Osteocyte (in vitro differentiated cells): ENCODE data around the gene GULP1. TPM values are rescaled to one million over a fixed set of nuclear protein-coding genes. Genes with fewer than 3 reads are reported as not detected.
A peak's percentile ranks its signal among the peaks of the same experiment; 100 is the strongest.

Experiments used
- DNase-seq: peaks from one replicate; pipeline ENCODE4 v3.0.0; 2021; ENCODE audit warnings: mixed read lengths; ENCODE audit not compliant: unreplicated experiment; ENCODE audit errors: extremely low spot score
- H3K27ac Mint-ChIP-seq: one replicate; pipeline ENCODE4 v1.8.0; 2021; ENCODE audit warnings: mild to moderate bottlenecking, mixed read lengths; ENCODE audit not compliant: unreplicated experiment
- H3K27me3 Mint-ChIP-seq: one replicate; pipeline ENCODE4 v1.8.0; 2021; ENCODE audit warnings: mixed read lengths; ENCODE audit not compliant: unreplicated experiment
- H3K36me3 Mint-ChIP-seq: one replicate; pipeline ENCODE4 v1.8.0; 2021; ENCODE audit warnings: mixed read lengths; ENCODE audit not compliant: unreplicated experiment
- H3K4me1 Mint-ChIP-seq: one replicate; pipeline ENCODE4 v1.8.0; 2021; ENCODE audit warnings: mixed read lengths; ENCODE audit not compliant: unreplicated experiment
- H3K4me3 Mint-ChIP-seq: one replicate; pipeline ENCODE4 v1.8.0; 2021; ENCODE audit warnings: mild to moderate bottlenecking, moderate library complexity, mixed read lengths; ENCODE audit not compliant: unreplicated experiment
- H3K9me3 Mint-ChIP-seq: one replicate; pipeline ENCODE4 v1.8.0; 2021; ENCODE audit warnings: mixed read lengths; ENCODE audit not compliant: unreplicated experiment
- total RNA-seq: library from RNA; stranded (reverse); gene quantifications from 2 replicates; pipeline ENCODE4 v1.2.1, GENCODE V29; 2021
- TF ChIP-seq, protein P1 (sequence below): fragments of 200-600 bp; sonication (generic); IDR thresholded peaks from 2 replicates; pipeline ENCODE4 v1.5.0; 2021; ENCODE audit warnings: antibody characterized with exemption, mild to moderate bottlenecking, moderate library complexity

Gene GULP1
- total RNA-seq, 1 donor from 2014 or later, result 36.7 TPM

DNA sequence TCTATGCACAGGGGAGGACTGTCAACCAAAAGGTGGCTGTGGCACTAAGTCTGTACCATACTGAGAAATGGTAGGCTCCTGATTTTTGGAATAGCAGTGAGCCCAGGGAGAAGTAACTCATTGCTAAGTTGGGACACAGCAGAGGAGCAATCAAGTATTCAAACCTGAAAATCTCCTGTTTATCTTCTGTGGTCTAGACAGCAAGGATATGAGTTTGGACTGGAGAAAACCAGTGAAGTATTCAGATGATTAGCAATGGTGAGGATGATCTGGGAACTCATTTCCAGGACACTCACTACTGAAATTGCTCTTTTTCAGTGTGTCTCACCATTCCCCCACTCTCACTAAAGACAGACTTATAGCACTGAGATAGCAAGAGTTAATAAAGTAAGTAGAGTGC, 112.0 kb downstream of the GULP1 start:
- no peaks in the 10 kb centered on the region for H3K27me3 Mint-ChIP-seq
- peaks cover 16% of the 10 kb centered on the region for H3K4me1 Mint-ChIP-seq
- peaks cover 16% of the 10 kb centered on the region for H3K9me3 Mint-ChIP-seq
- peaks cover 11% of the 10 kb centered on the region for H3K36me3 Mint-ChIP-seq
- TF ChIP-seq, protein P1, sequence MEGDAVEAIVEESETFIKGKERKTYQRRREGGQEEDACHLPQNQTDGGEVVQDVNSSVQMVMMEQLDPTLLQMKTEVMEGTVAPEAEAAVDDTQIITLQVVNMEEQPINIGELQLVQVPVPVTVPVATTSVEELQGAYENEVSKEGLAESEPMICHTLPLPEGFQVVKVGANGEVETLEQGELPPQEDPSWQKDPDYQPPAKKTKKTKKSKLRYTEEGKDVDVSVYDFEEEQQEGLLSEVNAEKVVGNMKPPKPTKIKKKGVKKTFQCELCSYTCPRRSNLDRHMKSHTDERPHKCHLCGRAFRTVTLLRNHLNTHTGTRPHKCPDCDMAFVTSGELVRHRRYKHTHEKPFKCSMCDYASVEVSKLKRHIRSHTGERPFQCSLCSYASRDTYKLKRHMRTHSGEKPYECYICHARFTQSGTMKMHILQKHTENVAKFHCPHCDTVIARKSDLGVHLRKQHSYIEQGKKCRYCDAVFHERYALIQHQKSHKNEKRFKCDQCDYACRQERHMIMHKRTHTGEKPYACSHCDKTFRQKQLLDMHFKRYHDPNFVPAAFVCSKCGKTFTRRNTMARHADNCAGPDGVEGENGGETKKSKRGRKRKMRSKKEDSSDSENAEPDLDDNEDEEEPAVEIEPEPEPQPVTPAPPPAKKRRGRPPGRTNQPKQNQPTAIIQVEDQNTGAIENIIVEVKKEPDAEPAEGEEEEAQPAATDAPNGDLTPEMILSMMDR, result no peak
- H3K27ac Mint-ChIP-seq, result peak overlapping the region; percentile 16
- no peak overlapping the region for H3K4me3 Mint-ChIP-seq
- DNase-seq, result no peak

DNA sequence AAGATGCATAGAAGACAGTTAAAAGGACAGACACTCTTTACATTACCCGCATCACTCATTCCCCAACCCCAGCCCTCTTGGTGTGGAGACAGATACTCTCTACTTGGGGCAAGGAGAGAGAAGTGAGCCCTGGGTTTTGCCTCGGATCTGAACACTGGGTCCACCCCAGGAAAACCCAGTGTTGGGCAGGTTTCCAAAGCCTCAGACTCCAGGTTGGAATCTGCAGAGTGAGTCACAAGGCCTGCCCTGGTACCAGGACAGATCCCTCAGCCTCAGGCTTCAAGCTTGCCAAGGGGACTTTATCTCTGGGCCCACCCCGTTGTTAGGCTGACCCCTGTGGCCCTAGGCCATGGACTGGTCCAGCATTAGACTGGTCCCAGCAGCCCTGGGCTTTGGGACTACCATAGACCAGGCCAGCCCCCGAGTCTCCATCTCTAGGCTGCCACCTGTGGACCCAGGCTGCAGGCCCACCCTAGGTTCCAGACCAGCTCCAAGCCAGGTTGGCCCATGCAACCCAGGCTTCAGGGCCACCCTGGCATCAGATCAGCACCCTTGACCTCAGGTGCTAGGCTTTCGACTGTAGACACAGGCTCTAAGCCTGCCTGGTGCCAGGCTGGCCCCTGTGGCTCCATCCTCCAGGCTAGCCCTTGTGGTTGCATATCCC, 112.8 kb downstream of the GULP1 start:
- peak; percentile 68 for DNase-seq
- Mint-ChIP-seq H3K36me3 (peaks cover 10% of the 10 kb centered on the region), H3K27ac (no peak overlapping the region), H3K9me3 (peaks cover 20% of the 10 kb centered on the region), H3K4me3 (no peak overlapping the region), H3K4me1 (peaks cover 9% of the 10 kb centered on the region), H3K27me3 (no peaks in the 10 kb centered on the region)
- TF ChIP-seq, protein P1, result no peak

DNA sequence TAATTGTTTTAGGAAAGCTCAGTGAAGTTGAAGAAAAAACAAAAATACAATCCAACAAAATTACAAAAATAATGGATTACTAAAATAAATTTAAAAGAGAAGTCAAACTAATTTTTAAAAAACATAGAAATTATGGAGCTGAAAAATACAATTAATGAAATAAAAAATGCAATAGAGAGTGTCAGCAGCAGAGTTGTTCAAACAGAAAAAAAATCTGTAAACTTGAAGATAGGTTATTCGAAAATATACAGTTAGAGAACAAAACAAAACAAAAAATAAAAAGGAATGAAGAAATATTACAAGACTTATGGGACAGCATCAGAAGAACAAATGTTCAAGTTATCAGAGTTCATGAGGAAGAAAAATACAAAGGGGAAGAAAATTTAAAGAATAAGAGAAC, 114.7 kb downstream of the GULP1 start:
- Mint-ChIP-seq H3K4me1 (peaks cover 9% of the 10 kb centered on the region), H3K4me3 (no peak overlapping the region), H3K9me3 (peaks cover 30% of the 10 kb centered on the region), H3K36me3 (peaks cover 10% of the 10 kb centered on the region), H3K27ac (no peak overlapping the region), H3K27me3 (no peaks in the 10 kb centered on the region)
- no peak for DNase-seq
- TF ChIP-seq, protein P1, result no peak

DNA sequence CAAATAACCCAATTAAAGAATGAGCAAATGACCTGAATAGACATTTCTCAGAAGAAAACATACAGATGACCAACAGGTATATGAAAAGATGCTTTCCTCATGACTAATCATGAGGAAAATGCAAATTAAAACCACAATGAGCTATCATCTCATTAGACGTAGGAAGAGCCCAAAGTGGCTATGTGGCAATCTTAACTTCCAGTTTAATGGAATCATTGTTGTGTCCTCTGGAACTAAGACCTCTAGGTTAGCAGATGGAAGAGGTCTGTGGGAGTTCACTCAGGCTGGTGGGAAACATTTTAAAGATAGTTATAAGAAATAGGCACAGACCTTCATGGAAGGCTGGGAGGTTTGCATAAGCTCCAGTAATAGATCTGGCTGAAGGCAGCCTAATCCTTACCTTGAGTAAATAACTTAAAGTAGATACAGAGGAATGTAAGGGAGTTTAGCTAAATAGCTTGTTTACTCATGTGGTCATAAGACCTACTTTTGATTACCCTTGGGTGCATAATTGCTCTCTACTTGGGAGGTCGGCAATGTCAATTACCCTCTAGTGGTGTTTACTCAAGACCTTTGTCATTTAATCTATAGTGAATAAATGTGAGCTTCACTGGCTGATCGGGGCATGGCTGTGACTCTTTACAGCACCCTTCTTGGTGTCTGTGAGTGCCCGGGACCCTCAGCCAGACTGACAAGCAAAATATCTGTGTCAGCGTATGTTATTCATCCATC, 119.0 kb downstream of the GULP1 start:
- Mint-ChIP-seq H3K36me3 (peaks cover 12% of the 10 kb centered on the region), H3K4me1 (peaks cover 16% of the 10 kb centered on the region), H3K9me3 (peaks cover 35% of the 10 kb centered on the region), H3K27me3 (no peaks in the 10 kb centered on the region), H3K27ac (no peak overlapping the region), H3K4me3 (no peak overlapping the region)
- no peak for DNase-seq
- TF ChIP-seq, protein P1, result no peak

DNA sequence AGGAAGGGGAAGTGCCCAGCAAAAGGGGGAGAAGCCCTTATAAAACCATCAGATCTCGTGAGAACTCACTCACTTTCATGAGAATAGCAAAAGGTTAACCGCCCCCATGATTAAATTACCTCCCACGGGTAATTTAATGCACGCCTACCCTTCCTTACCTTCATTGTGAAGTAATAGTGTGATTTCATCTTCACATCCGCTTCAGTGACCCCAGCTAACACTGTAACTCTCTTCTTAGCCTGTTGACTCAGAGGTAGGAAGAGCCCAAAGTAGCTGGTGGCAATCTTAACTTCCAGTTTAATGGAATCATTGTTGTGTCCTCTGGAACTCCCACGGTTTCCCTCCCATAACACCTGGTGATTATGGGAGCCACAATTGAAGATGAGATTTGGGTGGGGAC, 120.5 kb downstream of the GULP1 start:
- no peak overlapping the region for H3K4me3 Mint-ChIP-seq
- no peaks in the 10 kb centered on the region for H3K27me3 Mint-ChIP-seq
- peaks cover 8% of the 10 kb centered on the region for H3K36me3 Mint-ChIP-seq
- DNase-seq, result no peak
- H3K4me1 Mint-ChIP-seq, result peaks cover 25% of the 10 kb centered on the region
- H3K27ac Mint-ChIP-seq, result no peak overlapping the region
- peaks cover 28% of the 10 kb centered on the region for H3K9me3 Mint-ChIP-seq
- TF ChIP-seq, protein P1, result no peak
